K562 (cell line): ENCODE results near the gene FOXA3. TPM values are rescaled to one million over a fixed set of nuclear protein-coding genes. Genes with fewer than 3 reads are reported as not detected.

Experiments
- ATAC-seq: fragments of 200-7000 bp; cut with Tn5 transposase; 3 replicates; pipeline ENCODE4 v1.9.1; 2020; ENCODE audit warnings: moderate library complexity
- BruUV-seq: library from RNA; stranded (reverse); fragments of 400-500 nt; replicated peaks from 2 replicates; lab custom pipeline; 2021; lab: Mats Ljungman, UMichigan
- CTCF ChIA-PET: fragments of 300-600 bp; formaldehyde crosslinking; extraction: SDS; loops from one replicate; lab custom pipeline; 2021; ENCODE audit warnings: low intra/inter-chr PET ratio; lab: Yijun Ruan, JAX
- POLR2A ChIA-PET: fragments of 300-600, 350-650 bp; sonication (Branson Sonifier 250); formaldehyde crosslinking; extraction: SDS; loops from one replicate; lab custom pipeline; 2021; ENCODE audit warnings: antibody characterized with exemption, inconsistent platforms; lab: Yijun Ruan, JAX
- DNase-seq, 4 experiments: peaks; one replicate each; pipeline versions ENCODE4 v3.0.0 to v3.0.0-alpha.2; 2011 to 2018; ENCODE audit warnings: low spot score in 3 of 4, mixed read lengths in 3 of 4; ENCODE audit errors: extremely low read depth in 1 of 4
- FAIRE-seq: peaks from 2 replicates; lab custom pipeline; 2011; peaks lifted over from hg19 to GRCh38; lab: Jason Lieb, UNC
- H2AFZ ChIP-seq: 2 replicates; pipeline ENCODE4 v1.6.0; 2011; ENCODE audit warnings: low read depth, low read length, control low read depth, inconsistent platforms
- H3K27ac ChIP-seq: fragments of 200-600 bp; 3 replicates; pipeline ENCODE4 v1.8.0; 2011; ENCODE audit warnings: low read depth, mild to moderate bottlenecking, control low read depth, inconsistent platforms, low read length, moderate library complexity, mixed read lengths; ENCODE audit errors: extremely low read depth
- H3K27me3 ChIP-seq, 2 experiments: fragments of 300-600 bp in 1 of 2; 2 replicates in 1 of 2; 3 replicates in 1 of 2; pipeline versions ENCODE4 v1.6.0 to v1.8.0; 2011; ENCODE audit warnings: inconsistent platforms in 2 of 2, low read length in 2 of 2, mild to moderate bottlenecking in 1 of 2, mixed read lengths in 1 of 2, moderate library complexity in 1 of 2; ENCODE audit not compliant: control insufficient read depth in 2 of 2, insufficient read depth in 2 of 2
- H3K36me3 ChIP-seq: fragments of 300-600 bp; 3 replicates; pipeline ENCODE4 v1.8.0; 2011; ENCODE audit warnings: mild to moderate bottlenecking, low read length, inconsistent platforms; ENCODE audit not compliant: control insufficient read depth, insufficient read depth
- H3K4me1 ChIP-seq, 2 experiments: fragments of 200-600 bp in 1 of 2; replicated peaks in 1 of 2; 2 replicates in 1 of 2; 3 replicates in 1 of 2; pipeline versions ENCODE4 v1.5.1 to v1.8.0; 2011; ENCODE audit warnings: inconsistent platforms in 2 of 2, low read length in 2 of 2, mild to moderate bottlenecking in 1 of 2, mixed read lengths in 1 of 2, moderate library complexity in 1 of 2; ENCODE audit not compliant: control insufficient read depth in 2 of 2, insufficient read depth in 2 of 2
- H3K4me2 ChIP-seq: 2 replicates; pipeline ENCODE4 v1.6.1; 2011; ENCODE audit warnings: low read length, control low read depth, inconsistent platforms, mixed read lengths; ENCODE audit not compliant: insufficient read depth
- H3K4me3 ChIP-seq: fragments of 200-600 bp; sonication (generic), shearing (Covaris generic); 2 replicates; pipeline ENCODE4 v1.5.1; 2016; ENCODE audit warnings: control low read depth, inconsistent platforms
- H3K79me2 ChIP-seq: fragments of 200-600 bp; 3 replicates; pipeline ENCODE4 v1.8.0; 2011; ENCODE audit warnings: low read length, inconsistent platforms; ENCODE audit not compliant: control insufficient read depth, insufficient read depth
- H3K9ac ChIP-seq, 2 experiments: 2 replicates each; pipeline versions ENCODE4 v1.6.0 to v1.6.1; 2011; ENCODE audit warnings: low read depth in 2 of 2, low read length in 2 of 2, control low read depth in 1 of 2, inconsistent platforms in 1 of 2, mild to moderate bottlenecking in 1 of 2, mixed read lengths in 1 of 2; ENCODE audit not compliant: insufficient read depth in 1 of 2
- H3K9me1 ChIP-seq: one replicate; pipeline ENCODE4 v1.6.0; 2011; ENCODE audit warnings: inconsistent platforms, mild to moderate bottlenecking, low read length, moderate library complexity; ENCODE audit not compliant: control insufficient read depth, insufficient read depth
- H3K9me3 ChIP-seq: replicated peaks from 2 replicates; pipeline ENCODE4 v1.5.1; 2011; ENCODE audit warnings: low read depth, low read length, inconsistent platforms; ENCODE audit not compliant: control insufficient read depth, insufficient read depth
- H4K20me1 ChIP-seq: replicated peaks from 2 replicates; pipeline ENCODE4 v1.6.1; 2011; ENCODE audit warnings: low read length, inconsistent platforms, mixed read lengths; ENCODE audit not compliant: control insufficient read depth, insufficient read depth
- MAFK ChIP-seq: IDR thresholded peaks from 2 replicates; pipeline ENCODE4 v1.6.1; 2011; ENCODE audit warnings: low read length, improper control_type of control experiment
- MCM2 ChIP-seq: fragments of 450-650 bp; IDR thresholded peaks from 2 replicates; pipeline ENCODE4 v1.6.1; 2017; ENCODE audit warnings: low read depth, mild to moderate bottlenecking
- POLR2G ChIP-seq: fragments of 200-400 bp; formaldehyde crosslinking; IDR thresholded peaks from 2 replicates; pipeline ENCODE4 v1.6.1; 2017; ENCODE audit warnings: low read depth, mild to moderate bottlenecking, antibody characterized with exemption, low read length, moderate library complexity
- ZEB2 ChIP-seq: fragments of 450-650 bp; IDR thresholded peaks from 2 replicates; pipeline ENCODE4 v1.6.1; 2016
- WGBS: fragments of 100-300 bp; shearing (Covaris generic); methylation state at CpG from one replicate; pipeline ENCODE4 v1.1.6; 2016; ENCODE audit warnings: low coverage, mixed read lengths; ENCODE audit not compliant: insufficient coverage; ENCODE audit errors: missing lambda C conversion rate; 5-methylcytosine and 5-hydroxymethylcytosine counted together
- in situ Hi-C: fragments of 300-500 bp; cut with MboI; formaldehyde crosslinking; loops from 4 replicates; pipeline ENCODE4 v1.15.0; 2018; ENCODE audit warnings: inconsistent platforms, mixed read lengths
- intact Hi-C: fragments of 100-400 bp; cut with micrococcal nuclease; formaldehyde crosslinking; loops from 2 replicates; pipeline ENCODE4 v1.14.2; 2022
- polyA plus RNA-seq, 8 experiments: library from polyadenylated mRNA; depleted of rRNA in 4 of 8; stranded (reverse) in 5 of 8; unstranded in 3 of 8; fragments of >200 nt; fragmentation: Nextera tagmentation in 2 of 8; fragmentation: Illumina TruSeq in 1 of 8; extraction: Ambion mirVana in 2 of 8; extraction: Trizol in 1 of 8; gene quantifications; 2 replicates each; pipeline versions ENCODE4 v1.2.1 to v1.2.3, GENCODE V29; 2011 to 2014; ENCODE audit warnings: inconsistent platforms in 1 of 8, missing spikeins in 1 of 8
- total RNA-seq, 7 experiments: library from RNA; depleted of rRNA in 6 of 7; stranded (reverse); fragments of >200 nt in 6 of 7; fragmentation: Illumina TruSeq in 2 of 7; extraction: Trizol in 2 of 7; gene quantifications; 2 replicates each; pipeline versions ENCODE4 v1.2.1 to v1.2.3, GENCODE V29; 2011 to 2021; ENCODE audit warnings: low replicate concordance in 1 of 7

Gene FOXA3
- total and polyA plus RNA-seq, 9 of the 15 experiments (the other 6 are each of a cell fraction or from before 2014, with no cell fraction given), result 1.3 to 15.5 (median 4.7) TPM

DNA sequence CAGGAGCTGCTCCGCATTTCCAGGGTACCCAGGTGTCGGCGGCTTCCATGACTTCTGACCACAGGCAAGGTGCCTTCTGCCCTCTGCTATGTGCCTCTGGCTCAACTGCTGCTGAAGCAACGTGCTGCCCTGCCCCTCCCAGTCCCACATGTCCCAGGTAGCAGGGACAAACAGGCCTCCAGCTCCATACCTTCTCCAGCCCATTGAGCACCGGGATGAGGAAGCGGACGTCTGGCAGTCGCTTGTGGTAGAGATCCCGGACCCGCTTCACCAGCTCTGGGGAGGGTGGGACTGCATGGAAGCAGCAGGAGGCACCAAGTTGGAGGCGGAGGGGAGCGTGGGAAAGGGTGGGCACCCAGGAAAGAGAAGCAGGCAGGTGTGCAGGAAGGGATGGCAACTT is 40.9 kb upstream of the FOXA3 start:
- H3K36me3 ChIP-seq, result peaks cover 84% of the 10 kb centered on the region; the same call in 2 of the 3 replicates
- 0 out of 2 replicates have a peak, but pooled peaks cover 13% of the 10 kb centered on the region for H4K20me1 ChIP-seq
- H3K9ac ChIP-seq, result peak overlapping the region in 1 of 2 experiments; percentile 32; a peak in 2 of 4 replicates
- in situ Hi-C loops (no loop called here), intact Hi-C loops (no loop called here)
- TF ChIP-seq POLR2G (peak; percentile 56; the same call in 1 of the 2 replicates), ZEB2 (no peak)
- DNase-seq (no peak), FAIRE-seq (no peak), ATAC-seq (no peak)
- H3K9me3 ChIP-seq, result no peaks in the 10 kb centered on the region
- H3K27me3 ChIP-seq, result no peaks in the 10 kb centered on the region
- no TSS peak for BruUV-seq
- no peak overlapping the region for H3K27ac ChIP-seq
- no peak overlapping the region for H3K4me3 ChIP-seq
- no peaks in the 10 kb centered on the region for H3K79me2 ChIP-seq
- H3K4me2 ChIP-seq, result no peak overlapping the region
- H3K9me1 ChIP-seq, result peaks cover 7% of the 10 kb centered on the region
- H3K4me1 ChIP-seq, result peaks cover 0 to 16% of the 10 kb centered on the region in 2 experiments; a peak in 1 of 5 replicates
- 91% methylated on average over 11 of the region's 12 CpGs for WGBS
- ChIA-PET CTCF (no interaction called here), POLR2A (interaction anchor here (0.6 to 1.3 kb wide), 3 partner anchors 11 to 68 kb away, joined by 3 to 4 read pairs (median 3); no protein-coding TSS in a partner anchor)
- no peak overlapping the region for H2AFZ ChIP-seq

DNA sequence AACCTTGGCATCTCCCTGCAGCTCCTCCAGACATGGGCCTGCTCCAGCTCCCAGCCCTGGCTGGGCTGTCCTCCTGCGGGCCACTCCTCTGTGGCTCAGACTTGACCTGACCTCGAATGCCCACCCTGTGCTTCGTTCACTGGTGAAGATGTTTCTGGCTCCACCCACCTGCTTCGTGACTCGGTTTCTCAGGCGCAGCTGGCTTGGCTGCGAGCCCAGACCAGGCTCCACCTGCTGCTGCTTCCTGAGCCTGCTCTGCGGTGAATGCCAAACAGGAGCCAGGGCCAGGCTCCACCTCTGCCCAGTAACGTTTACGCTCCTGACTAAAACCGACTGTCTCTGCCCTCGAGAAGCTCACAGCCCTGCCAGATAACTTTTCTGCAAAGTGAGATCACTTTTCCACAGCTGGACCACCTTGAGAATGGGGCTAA is 40.1 kb upstream of the FOXA3 start:
- Histone ChIP-seq H2AFZ (no peak overlapping the region), H3K27me3 (no peaks in the 10 kb centered on the region), H3K9ac (no peak overlapping the region), H3K27ac (no peak overlapping the region), H3K9me3 (no peaks in the 10 kb centered on the region), H3K9me1 (peaks cover 8% of the 10 kb centered on the region), H3K79me2 (no peaks in the 10 kb centered on the region), H3K4me1 (peaks cover 0 to 14% of the 10 kb centered on the region in 2 experiments; a peak in 1 of 5 replicates), H3K4me3 (no peak overlapping the region), H3K4me2 (no peak overlapping the region), H3K36me3 (peaks cover 93% of the 10 kb centered on the region; the same call in 2 of the 3 replicates), H4K20me1 (0 out of 2 replicates have a peak, but pooled peaks cover 13% of the 10 kb centered on the region)
- in situ Hi-C loops, result no loop called here
- no peak for ATAC-seq
- no peak for DNase-seq
- intact Hi-C loops, result no loop called here
- BruUV-seq, result no TSS peak
- 85% methylated on average over 10 of the region's 12 CpGs for WGBS
- no peak for FAIRE-seq
- CTCF ChIA-PET, result no interaction called here
- POLR2A ChIA-PET, result interaction anchor here (0.6 to 1.3 kb wide), 4 partner anchors 11 to 138 kb away, joined by 3 to 4 read pairs (median 3); no protein-coding TSS in a partner anchor
- TF ChIP-seq MCM2 (no peak), MAFK (no peak), POLR2G (peak; percentile 62)
